Measurements from ENCODE around the gene MLEC.

The MLEC gene

GRCh38 chr12:120690978-120691377 lies 4.0 kb downstream of the MLEC start:
- no peak for DNase-seq (ENCODE audit: extremely low read depth in 1 of 2, low read depth in 1 of 2)

DNA sequence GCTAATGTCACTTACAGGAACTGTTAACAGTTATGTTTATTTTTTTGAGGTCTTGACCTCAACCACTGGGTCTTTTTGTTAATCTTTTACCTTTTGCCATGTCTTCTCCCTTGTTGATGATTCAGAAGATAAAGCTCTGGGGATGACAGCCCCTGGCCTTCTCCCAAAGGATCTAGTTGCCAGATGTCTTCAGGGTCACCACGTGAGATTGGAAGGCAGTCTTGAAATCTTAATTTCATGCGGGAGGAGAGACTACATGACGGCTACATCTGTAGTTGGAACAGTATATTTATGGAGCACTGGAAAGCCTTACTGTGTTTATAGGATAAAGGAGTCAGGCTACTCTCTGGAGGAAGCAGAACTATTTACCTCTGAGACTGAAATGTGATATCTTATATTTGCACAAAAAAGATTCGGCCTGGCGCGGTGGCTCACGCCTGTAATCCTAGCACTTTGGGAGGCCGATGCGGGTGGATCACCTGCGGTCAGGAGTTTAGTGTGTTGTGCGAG lies 5.6 kb downstream of the MLEC start:
- no peak for DNase-seq (ENCODE audit: extremely low read depth in 1 of 2, low read depth in 1 of 2)

DNA sequence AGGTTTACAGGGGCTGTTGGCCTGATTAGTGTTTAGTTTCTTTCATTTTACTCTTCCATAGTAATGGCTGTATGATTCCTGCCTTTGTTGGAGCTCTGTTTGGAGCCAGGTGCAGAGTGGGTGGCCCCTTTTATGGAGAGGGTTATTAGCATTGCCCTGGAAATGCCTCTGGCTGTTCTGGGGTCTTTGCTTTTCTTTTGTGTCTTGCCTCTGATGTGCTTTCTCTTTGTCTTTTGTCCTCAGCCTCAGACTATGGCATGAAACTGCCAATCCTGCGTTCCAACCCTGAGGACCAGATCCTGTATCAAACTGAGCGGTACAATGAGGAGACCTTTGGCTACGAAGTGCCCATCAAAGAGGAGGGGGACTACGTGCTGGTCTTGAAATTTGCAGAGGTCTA lies 6.9 kb downstream of the MLEC start:
- no peak for DNase-seq (ENCODE audit: extremely low read depth in 1 of 2, low read depth in 1 of 2)

GRCh38 chr12:120696626-120697025 lies 9.7 kb downstream of the MLEC start:
- no peak for DNase-seq (ENCODE audit: extremely low read depth in 1 of 2, low read depth in 1 of 2)

DNA sequence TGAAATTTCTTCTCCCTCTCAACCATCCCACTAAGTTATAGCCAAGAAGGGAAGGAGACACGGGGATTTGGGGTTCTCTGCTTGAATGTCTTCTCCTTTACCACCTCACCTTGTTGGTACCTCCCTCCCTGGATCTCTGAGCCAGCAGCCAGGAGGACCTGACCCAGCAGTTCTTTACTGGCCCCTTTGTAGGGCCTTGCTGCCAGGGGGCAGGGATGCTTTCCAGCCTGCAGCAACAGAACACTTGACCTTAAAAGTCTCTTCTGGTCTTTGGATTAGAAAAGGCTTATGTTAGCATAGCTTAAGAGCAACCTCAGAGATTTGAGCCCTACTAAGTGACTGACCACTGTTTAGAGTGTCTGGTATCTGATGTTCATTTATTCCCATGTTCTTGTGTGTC lies 10.4 kb downstream of the MLEC start:
- no peak for DNase-seq (ENCODE audit: extremely low read depth in 1 of 2, low read depth in 1 of 2)

DNA sequence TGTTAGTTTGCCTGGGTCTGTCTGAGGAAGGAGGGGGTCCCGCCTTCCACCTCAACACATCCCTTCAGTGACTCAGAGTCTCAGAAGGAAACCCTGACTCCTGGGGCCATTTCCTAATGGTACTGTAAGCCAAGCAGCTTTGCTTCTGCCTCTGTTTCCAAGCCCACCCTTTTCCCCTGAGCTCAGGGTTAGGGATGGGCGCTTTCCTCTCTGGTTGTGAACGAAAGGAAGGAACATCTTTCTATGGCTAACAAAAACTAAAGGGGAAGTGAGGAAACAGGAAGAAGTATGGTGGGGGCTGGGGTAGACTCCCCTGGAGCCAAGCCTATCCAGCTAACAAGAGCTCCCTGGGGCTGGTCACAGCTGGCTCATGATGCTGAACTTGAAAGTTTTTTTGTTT lies 11.7 kb downstream of the MLEC start:
- no peak for DNase-seq (ENCODE audit: extremely low read depth in 1 of 2, low read depth in 1 of 2)

GRCh38 chr12:120699553-120699952 lies 12.6 kb downstream of the MLEC start:
- no peak for DNase-seq (ENCODE audit: extremely low read depth in 1 of 2, low read depth in 1 of 2)

DNA sequence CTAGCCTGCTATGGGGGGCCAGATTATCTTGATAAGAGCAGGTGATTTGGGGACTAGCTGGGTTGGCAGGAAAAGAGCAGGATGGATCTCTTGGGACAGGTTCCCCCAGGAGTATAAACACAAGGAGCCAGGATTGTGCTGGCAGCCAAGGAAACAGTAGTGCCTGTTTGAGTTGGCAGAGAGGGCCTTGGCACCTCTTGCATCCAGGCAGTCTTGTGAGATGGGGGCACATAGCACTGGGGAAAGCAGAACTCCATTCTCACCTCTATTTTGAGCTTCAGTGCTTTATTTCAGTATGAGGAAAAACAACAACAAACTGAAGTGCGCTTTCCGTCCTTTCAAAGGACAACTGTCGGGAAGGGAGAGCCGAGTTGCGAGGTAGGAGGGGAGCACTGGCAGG lies 13.9 kb downstream of the MLEC start:
- DNase-seq (ENCODE audit: extremely low read depth in 1 of 2, low read depth in 1 of 2): no peak

DNA sequence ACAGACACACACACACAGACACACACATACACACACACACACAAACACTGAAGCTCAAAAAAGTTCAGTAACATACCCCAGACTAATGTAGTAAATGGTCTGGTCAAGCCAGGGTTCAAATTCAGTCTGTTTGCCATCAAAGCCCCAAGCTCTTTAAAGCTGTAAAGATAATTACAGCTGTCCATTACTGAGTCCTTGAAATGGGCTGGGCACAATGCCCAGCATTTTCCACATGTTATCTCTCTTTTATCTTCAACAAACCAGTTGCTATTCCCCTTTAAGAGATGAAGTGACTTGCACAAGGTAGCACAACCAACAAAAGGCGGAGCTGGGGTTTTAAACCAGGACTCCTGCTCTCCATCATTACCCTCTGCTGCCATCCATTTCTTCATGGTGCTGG lies 15.7 kb downstream of the MLEC start:
- no peak for DNase-seq (ENCODE audit: extremely low read depth in 1 of 2, low read depth in 1 of 2)

DNA sequence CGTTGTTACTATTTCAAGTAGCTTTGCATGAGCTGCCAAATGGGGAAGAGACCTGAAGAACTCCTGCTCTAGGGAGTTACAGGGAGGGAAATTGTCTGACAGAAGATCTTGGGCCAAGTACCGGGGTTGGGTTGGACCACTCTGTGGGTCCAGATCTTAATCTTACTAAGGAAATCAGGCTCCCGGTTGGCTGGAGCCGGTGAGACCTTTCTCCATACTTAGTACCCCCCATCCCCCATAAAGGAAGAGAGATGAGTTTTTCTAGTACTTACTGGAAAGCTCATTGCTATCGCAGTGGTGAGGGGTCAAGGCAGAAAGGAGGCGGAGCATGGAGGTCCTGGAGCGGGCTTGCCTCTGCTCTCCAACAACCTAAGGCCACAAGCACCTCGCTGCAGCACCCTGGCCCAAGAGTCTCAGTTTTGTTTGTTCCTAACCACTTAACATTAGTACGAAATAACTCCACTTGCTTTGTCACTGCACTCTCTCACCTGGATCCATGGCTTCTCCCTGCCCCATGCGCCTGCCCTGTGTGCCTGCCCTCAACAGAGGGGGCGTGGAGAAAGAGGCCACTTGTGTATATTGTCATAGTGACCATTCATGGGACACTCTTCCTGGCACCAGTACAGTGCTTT lies 16.5 kb downstream of the MLEC start:
- DNase-seq (ENCODE audit: extremely low read depth in 1 of 2, low read depth in 1 of 2): no peak

DNA sequence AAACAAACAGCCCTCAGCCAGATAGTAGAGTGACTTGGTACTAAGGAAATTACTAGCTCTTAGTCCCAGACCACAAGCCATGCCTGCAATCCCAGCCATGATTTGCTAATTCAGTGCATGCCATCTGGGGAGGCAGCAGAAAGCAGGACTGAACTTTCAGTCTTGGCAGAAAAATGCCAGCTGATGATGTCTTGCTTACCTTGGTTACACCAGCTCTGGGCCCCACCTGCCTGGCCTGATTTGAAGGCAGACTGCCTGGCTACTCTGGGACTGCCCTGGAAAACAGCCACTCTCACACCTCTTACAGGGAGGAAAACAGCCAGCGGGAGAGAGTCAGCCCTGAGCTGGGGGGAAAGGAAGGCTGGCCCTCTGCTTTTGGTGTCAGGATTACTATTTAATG lies 18.7 kb downstream of the MLEC start:
- no peak for DNase-seq (ENCODE audit: extremely low read depth in 1 of 2, low read depth in 1 of 2)

GRCh38 chr12:120706029-120706428 lies 19.1 kb downstream of the MLEC start:
- no peak for DNase-seq (ENCODE audit: extremely low read depth in 1 of 2, low read depth in 1 of 2)

- no peak for DNase-seq (ENCODE audit: extremely low read depth in 1 of 2, low read depth in 1 of 2)
Measured at GRCh38 chr12:120708651-120709050, 21.7 kb downstream of the MLEC start.

- DNase-seq (ENCODE audit: extremely low read depth in 1 of 2, low read depth in 1 of 2): peak; percentile 42 to 74
Measured at GRCh38 chr12:120710031-120710804, 23.3 kb downstream of the MLEC start, which contains the start of gene UNC119B. Gene UNC119B (plus strand): TSS chr12:120710458. CDS start chr12:120710475, 17 bp downstream.

DNA sequence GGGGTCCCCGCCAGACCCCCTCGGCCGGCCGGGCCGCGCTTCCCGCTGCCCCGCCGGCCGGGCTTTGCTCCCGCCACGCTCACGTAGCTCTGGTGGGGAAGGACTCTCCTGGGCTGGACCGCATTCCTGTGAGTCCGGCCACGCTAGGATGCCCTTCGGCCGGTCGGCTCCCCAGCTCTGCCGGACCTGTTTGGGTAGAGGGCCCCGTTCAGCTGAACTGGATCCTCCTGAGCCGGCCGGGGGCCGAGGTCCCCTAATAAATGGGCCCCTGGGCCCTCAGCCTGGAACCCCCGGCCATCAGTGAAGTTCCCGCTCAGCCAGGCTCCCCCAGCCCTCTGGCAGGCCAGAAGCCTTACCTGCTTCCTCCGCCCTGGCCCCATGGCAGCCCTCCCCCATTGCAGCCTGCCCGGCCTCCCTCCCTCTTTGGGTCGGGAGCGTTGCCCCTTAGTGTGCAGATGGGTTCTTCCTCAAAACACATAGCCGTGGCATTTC lies 23.9 kb downstream of the MLEC start:
- peak in 1 of 2 donors; percentile 6 for DNase-seq (ENCODE audit: extremely low read depth in 1 of 2, low read depth in 1 of 2)

DNA sequence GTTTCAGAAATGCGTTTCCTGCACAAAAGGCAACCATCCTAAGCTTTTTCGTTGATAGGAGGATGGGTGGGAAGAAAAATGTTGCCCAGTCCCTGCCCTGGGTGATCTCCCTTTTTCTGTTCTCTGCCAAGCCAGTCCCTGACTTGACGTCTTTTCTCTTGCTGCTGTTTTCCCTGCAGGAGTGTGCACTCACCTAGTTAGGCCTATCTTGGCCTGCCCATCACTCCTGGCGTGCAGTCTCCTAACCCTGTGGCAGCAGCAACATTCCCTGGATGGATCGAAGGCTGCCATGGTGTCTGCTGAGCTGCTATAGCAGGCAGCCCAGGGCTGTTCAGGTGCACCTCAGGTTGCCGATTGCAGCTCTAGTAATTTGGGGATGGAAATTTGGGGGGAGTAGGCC lies 24.5 kb downstream of the MLEC start:
- DNase-seq (ENCODE audit: extremely low read depth in 1 of 2, low read depth in 1 of 2): no peak

GRCh38 chr12:120712610-120713009 lies 25.7 kb downstream of the MLEC start:
- no peak for DNase-seq (ENCODE audit: extremely low read depth in 1 of 2, low read depth in 1 of 2)

GRCh38 chr12:120713861-120714482 lies 27.0 kb downstream of the MLEC start:
- peak; percentile 42 to 49 for DNase-seq (ENCODE audit: extremely low read depth in 1 of 2, low read depth in 1 of 2)

DNA sequence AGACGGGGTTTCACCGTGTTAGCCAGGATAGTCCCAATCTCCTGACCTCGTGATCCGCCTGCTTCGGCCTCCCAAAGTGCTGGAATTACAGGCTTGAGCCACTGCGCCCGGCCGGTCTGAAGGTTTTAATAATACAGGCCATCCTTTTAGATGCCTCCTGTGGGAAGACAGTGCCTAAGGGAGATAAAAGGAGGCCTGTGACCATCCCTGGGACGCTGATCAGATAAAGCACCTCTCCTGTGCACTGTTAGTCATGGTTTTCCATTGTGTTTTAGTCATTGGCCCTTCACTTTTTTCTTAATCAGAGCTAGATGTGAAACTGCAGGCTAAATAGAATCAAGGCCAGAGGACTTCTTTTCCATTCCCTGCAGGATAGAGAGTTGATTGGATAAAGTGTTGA lies 31.1 kb downstream of the MLEC start:
- DNase-seq (ENCODE audit: extremely low read depth in 1 of 2, low read depth in 1 of 2): no peak

DNA sequence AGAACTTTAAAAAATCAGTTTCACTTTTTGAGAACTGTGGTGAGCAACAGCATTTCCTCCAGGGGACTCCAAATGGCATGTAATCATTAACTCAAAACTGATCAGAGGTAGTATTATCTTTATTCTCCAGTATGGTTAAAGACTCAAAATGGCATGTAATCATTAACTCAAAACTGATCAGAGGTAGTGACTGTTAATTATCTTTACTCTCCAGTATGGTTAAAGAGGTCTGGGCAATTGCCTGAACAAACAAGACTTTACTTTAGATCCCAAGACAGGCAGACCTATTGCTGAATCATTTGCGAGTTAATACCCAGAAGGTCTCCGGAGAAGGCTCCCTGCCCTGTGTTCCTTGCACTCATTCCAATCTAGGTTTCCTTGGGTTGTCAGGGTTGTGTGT lies 32.1 kb downstream of the MLEC start:
- no peak for DNase-seq (ENCODE audit: extremely low read depth in 1 of 2, low read depth in 1 of 2)

DNA sequence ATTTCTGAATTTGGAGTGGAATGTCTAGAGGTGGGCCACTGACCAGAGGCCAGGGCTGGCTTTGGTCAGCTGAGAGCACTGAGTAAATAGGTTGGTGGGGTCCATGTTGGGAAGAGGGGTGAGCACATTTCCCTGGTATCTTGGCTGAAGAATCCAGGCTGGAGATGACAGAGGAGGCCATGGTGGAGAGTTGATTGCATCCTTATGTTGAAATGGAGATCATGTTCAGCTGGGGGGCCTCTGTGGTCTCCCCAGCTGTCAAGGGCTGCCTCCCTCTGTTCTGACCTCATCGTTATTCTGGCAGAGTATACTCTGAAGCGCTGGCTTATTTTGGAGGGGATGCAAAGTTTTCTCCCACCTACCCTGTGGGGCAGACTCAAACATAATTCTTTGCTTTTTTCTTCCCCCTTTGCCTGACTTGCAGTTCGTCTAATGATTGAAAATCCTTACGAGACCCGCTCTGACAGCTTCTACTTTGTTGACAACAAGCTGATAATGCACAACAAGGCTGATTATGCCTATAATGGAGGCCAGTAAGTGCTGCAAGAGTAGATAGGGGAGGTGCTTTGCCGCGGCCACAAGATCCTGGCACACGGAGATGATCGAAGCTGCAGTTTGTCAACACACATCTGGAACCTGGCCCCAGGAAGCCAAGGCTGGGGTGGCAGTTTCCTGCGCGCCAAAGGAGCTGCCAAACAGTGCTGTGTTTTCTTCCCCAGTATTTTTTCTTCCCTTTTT lies 32.7 kb downstream of the MLEC start:
- DNase-seq (ENCODE audit: extremely low read depth in 1 of 2, low read depth in 1 of 2): no peak
